ENCODE data around the gene LIMK1.
A peak's percentile ranks its signal among the peaks of the same experiment; 100 is the strongest.

The LIMK1 gene

DNA sequence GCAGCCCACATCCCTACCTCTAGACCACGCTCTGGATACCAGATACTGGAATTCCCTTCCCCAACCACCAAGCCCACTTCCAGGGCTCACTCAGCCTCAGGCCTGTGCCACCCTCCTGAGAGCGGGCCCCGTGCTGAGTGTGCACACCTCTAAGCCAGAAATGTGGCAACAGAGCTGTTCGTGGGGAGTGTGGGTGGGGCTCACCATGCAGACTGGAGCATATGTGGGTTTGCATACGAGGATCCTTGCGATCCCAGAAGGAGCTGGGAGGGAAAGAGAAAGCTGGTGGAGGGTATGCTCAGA lies 13.0 kb upstream of the LIMK1 start:
- Histone ChIP-seq H3K9me3 (ENCODE audit: control insufficient read depth, insufficient read depth, low read length) (no peaks in the 10 kb centered on the region), H3K36me3 (ENCODE audit: control insufficient read depth, insufficient read depth, low read length) (no peaks in the 10 kb centered on the region), H3K27me3 (ENCODE audit: control insufficient read depth, insufficient read depth, low read length) (no peaks in the 10 kb centered on the region), H3K9ac (ENCODE audit: low read depth, low read length) (no peak overlapping the region), H3K4me1 (ENCODE audit: control insufficient read depth, insufficient read depth, low read length) (peaks cover 2% of the 10 kb centered on the region), H3K4me3 (ENCODE audit: low read depth, low read length) (no peak overlapping the region)

DNA sequence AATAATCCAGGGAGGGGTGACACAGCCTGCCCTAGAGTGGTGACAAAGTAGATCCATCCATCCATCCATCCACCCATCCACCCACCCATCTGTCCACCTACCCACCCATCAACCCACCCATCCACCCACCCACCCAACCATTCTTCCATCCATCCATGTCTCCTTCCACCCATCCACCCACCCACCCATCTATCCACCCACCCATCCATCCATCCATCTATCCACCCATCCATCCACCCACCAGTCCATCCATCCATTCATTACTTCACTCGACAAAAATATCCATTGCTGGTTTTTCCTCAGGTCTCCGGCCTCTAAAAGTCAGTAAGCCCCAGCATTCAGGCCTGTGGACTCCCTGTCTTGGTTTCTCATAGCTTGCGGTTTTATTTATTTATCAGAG lies 12.5 kb upstream of the LIMK1 start:
- Histone ChIP-seq H3K4me3 (ENCODE audit: low read depth, low read length) (no peak overlapping the region), H3K9ac (ENCODE audit: low read depth, low read length) (no peak overlapping the region), H3K9me3 (ENCODE audit: control insufficient read depth, insufficient read depth, low read length) (no peaks in the 10 kb centered on the region), H3K36me3 (ENCODE audit: control insufficient read depth, insufficient read depth, low read length) (no peaks in the 10 kb centered on the region), H3K4me1 (ENCODE audit: control insufficient read depth, insufficient read depth, low read length) (peaks cover 2% of the 10 kb centered on the region), H3K27me3 (ENCODE audit: control insufficient read depth, insufficient read depth, low read length) (no peaks in the 10 kb centered on the region)

GRCh38 chr7:74074770-74075169 lies 8.8 kb upstream of the LIMK1 start:
- H3K9me3 ChIP-seq (ENCODE audit: control insufficient read depth, insufficient read depth, low read length), result no peaks in the 10 kb centered on the region
- H3K4me3 ChIP-seq (ENCODE audit: low read depth, low read length), result no peak overlapping the region
- no peaks in the 10 kb centered on the region for H3K27me3 ChIP-seq (ENCODE audit: control insufficient read depth, insufficient read depth, low read length)
- peaks cover 4% of the 10 kb centered on the region for H3K4me1 ChIP-seq (ENCODE audit: control insufficient read depth, insufficient read depth, low read length)
- H3K36me3 ChIP-seq (ENCODE audit: control insufficient read depth, insufficient read depth, low read length), result no peaks in the 10 kb centered on the region
- no peak overlapping the region for H3K9ac ChIP-seq (ENCODE audit: low read depth, low read length)

DNA sequence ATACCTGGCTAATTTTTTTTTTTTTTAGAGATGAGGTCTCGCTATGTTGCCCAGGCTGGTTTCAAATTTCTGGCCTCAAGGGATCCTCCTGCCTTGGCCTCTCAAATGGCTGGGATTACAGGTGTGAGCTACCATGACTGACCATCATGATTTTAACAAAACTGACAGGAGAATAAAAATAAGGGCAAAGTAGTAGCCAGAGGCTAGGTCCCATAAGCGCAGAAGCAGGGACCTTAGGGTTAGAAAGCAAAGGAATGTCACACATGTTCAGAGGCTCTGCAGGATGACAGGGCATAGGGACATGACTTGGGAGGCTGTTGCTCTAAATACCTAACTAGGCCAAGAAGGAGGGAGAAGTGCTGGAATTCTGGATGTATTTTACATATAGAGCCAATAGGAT lies 5.1 kb upstream of the LIMK1 start:
- H3K36me3 ChIP-seq (ENCODE audit: control insufficient read depth, insufficient read depth, low read length), result no peaks in the 10 kb centered on the region
- no peaks in the 10 kb centered on the region for H3K9me3 ChIP-seq (ENCODE audit: control insufficient read depth, insufficient read depth, low read length)
- H3K9ac ChIP-seq (ENCODE audit: low read depth, low read length), result no peak overlapping the region
- H3K27me3 ChIP-seq (ENCODE audit: control insufficient read depth, insufficient read depth, low read length), result no peaks in the 10 kb centered on the region
- peaks cover 7% of the 10 kb centered on the region for H3K4me1 ChIP-seq (ENCODE audit: control insufficient read depth, insufficient read depth, low read length)
- H3K4me3 ChIP-seq (ENCODE audit: low read depth, low read length), result no peak overlapping the region

DNA sequence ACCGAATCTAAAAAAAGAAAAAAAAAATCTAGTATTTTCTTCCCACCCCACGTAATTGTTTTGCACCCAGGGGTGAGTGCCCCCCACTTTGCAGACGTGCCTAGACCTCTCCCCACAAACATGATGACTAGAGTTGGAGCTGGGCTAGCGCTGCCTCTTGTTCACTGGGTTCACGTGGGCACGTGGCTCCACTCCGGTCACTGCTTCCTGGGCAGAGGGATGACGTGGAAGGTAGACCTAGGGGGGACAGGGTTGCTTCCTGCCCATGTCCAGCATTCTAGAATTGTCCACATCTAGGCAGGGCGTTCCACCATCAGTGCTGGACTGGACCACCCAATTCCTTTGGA lies 861 bp upstream of the LIMK1 start:
- Histone ChIP-seq H3K36me3 (ENCODE audit: control insufficient read depth, insufficient read depth, low read length) (peaks cover 9% of the 10 kb centered on the region), H3K27me3 (ENCODE audit: control insufficient read depth, insufficient read depth, low read length) (no peaks in the 10 kb centered on the region), H3K4me3 (ENCODE audit: low read depth, low read length) (peak overlapping the region; percentile 45), H3K9ac (ENCODE audit: low read depth, low read length) (no peak overlapping the region), H3K4me1 (ENCODE audit: control insufficient read depth, insufficient read depth, low read length) (peaks cover 7% of the 10 kb centered on the region), H3K9me3 (ENCODE audit: control insufficient read depth, insufficient read depth, low read length) (no peaks in the 10 kb centered on the region)

DNA sequence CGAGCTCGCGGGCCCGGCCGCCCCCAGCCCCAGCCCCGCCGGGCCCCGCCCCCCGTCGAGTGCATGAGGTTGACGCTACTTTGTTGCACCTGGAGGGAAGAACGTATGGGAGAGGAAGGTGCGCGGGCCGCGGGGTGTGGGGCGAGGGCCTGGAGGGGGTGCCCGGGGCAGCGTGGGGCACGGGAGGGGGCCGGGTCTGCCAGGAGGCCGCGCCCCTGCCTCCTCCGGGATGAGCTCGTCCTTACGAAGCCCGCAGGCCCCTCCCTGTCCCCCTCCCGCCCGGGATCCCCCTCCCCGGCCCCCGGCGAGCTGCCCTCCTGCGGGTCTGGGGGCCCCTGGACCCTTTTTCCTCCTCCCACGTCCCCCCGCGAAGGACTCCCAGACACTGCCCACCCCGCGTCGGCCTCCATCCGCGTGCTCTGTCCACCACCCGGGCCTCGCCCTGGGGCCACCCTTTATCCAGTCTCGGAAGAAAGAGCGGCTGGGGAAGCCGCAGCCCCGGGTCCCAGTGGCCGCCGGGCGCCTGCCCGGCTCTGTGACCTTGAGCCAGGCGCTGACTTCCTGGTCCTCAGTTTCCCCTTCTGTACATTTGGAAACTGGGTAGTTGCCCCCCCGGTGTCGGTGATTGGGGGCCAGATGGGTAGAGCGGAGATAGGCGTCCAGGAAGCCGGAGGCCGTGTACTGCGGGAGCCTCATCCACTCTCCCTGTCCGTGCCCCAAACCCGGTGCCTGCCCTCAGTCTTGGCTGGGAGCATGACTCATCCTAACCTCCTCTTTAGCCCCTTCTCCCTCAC lies 521 bp downstream of the LIMK1 start:
- H3K4me3 ChIP-seq (ENCODE audit: low read depth, low read length), result peak overlapping the region; percentile 66
- peaks cover 4% of the 10 kb centered on the region for H3K4me1 ChIP-seq (ENCODE audit: control insufficient read depth, insufficient read depth, low read length)
- H3K9ac ChIP-seq (ENCODE audit: low read depth, low read length), result peak overlapping the region; percentile 73
- H3K36me3 ChIP-seq (ENCODE audit: control insufficient read depth, insufficient read depth, low read length), result peaks cover 9% of the 10 kb centered on the region
- no peaks in the 10 kb centered on the region for H3K27me3 ChIP-seq (ENCODE audit: control insufficient read depth, insufficient read depth, low read length)
- H3K9me3 ChIP-seq (ENCODE audit: control insufficient read depth, insufficient read depth, low read length), result no peaks in the 10 kb centered on the region

DNA sequence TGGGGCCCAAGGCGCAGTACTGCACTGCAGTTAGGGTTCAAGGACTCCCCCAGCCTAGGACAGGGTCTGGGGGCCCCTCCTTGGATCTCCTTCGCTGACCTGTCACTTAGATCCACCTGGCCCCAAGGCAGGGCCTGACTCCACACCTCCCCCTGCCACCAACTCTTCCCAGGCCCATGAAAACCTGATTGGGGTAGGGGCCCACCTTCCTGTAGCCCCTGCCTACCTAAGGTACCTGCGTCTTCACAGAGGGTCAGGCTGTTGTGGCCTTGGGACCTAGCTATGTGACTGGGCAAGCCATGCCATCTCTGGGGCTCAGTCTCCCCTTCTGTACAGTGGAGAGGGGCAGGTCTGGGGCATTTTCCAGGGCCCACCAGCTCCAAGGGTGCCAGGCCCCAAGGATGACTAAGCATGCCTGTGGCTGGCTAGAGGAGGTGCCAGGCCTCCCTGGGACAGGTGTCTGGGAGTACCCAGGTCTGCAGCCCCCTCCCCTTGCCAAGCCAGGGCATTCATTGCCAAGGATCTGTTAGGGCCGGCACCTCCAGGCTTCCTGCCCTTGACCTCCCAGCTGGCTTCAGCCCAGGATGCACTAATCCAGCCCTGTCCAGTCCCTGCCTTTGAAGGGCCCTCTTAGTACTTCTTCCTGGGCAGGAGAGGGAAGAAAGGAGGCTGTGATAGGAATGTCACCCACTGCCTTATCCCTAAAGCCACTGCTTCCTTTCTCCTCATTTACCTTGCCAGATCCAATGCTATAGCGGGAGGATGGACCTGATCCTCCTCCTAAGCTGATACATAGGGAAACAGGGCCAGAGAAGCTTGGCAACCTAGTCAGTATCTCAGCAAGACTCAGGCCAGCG lies 1.3 kb downstream of the LIMK1 start:
- H3K27me3 ChIP-seq (ENCODE audit: control insufficient read depth, insufficient read depth, low read length), result no peaks in the 10 kb centered on the region
- H3K4me1 ChIP-seq (ENCODE audit: control insufficient read depth, insufficient read depth, low read length), result peaks cover 2% of the 10 kb centered on the region
- peak overlapping the region; percentile 66 for H3K4me3 ChIP-seq (ENCODE audit: low read depth, low read length)
- H3K9ac ChIP-seq (ENCODE audit: low read depth, low read length), result peak overlapping the region; percentile 73
- peaks cover 9% of the 10 kb centered on the region for H3K36me3 ChIP-seq (ENCODE audit: control insufficient read depth, insufficient read depth, low read length)
- H3K9me3 ChIP-seq (ENCODE audit: control insufficient read depth, insufficient read depth, low read length), result no peaks in the 10 kb centered on the region

GRCh38 chr7:74087791-74088453 lies 4.3 kb downstream of the LIMK1 start:
- H3K27me3 ChIP-seq (ENCODE audit: control insufficient read depth, insufficient read depth, low read length), result no peaks in the 10 kb centered on the region
- no peak overlapping the region for H3K9ac ChIP-seq (ENCODE audit: low read depth, low read length)
- H3K36me3 ChIP-seq (ENCODE audit: control insufficient read depth, insufficient read depth, low read length), result peaks cover 12% of the 10 kb centered on the region
- H3K9me3 ChIP-seq (ENCODE audit: control insufficient read depth, insufficient read depth, low read length), result no peaks in the 10 kb centered on the region
- no peak overlapping the region for H3K4me3 ChIP-seq (ENCODE audit: low read depth, low read length)
- peaks cover under 1% of the 10 kb centered on the region for H3K4me1 ChIP-seq (ENCODE audit: control insufficient read depth, insufficient read depth, low read length)

DNA sequence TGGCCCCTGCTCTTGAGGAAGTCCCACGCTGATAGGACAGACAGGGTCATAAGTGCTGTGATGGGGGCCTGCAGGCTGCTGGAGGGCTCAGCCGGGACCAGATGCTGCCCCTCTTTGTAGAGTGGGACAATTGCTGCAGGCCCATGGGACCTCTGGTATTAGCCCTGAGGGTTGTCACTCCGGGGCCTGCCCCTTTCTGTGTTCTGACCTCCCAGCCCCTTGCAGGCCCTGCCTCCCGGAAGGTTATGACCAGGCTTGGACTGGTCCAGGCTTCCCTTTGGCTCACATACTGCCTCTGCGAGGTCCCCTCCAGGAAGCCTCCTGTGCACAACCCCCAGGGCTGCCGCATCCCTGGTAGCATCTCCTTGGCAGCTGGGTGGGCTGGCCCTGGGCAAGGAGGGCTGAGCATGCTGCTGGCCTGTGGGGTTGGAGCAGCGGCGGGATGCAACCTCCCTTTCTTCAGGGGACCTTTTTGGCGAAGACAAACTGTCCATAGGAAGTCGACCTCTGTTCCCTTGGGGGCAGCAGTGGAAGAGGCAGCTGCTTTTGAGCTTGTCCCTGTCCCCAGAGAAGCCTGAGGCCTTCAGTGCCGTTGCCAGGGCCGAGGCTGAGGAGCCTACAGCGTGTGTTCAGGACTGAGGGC lies 8.8 kb downstream of the LIMK1 start:
- peaks cover 7% of the 10 kb centered on the region for H3K4me1 ChIP-seq (ENCODE audit: control insufficient read depth, insufficient read depth, low read length)
- no peak overlapping the region for H3K4me3 ChIP-seq (ENCODE audit: low read depth, low read length)
- H3K27me3 ChIP-seq (ENCODE audit: control insufficient read depth, insufficient read depth, low read length), result no peaks in the 10 kb centered on the region
- no peak overlapping the region for H3K9ac ChIP-seq (ENCODE audit: low read depth, low read length)
- no peaks in the 10 kb centered on the region for H3K9me3 ChIP-seq (ENCODE audit: control insufficient read depth, insufficient read depth, low read length)
- H3K36me3 ChIP-seq (ENCODE audit: control insufficient read depth, insufficient read depth, low read length), result peaks cover 19% of the 10 kb centered on the region

DNA sequence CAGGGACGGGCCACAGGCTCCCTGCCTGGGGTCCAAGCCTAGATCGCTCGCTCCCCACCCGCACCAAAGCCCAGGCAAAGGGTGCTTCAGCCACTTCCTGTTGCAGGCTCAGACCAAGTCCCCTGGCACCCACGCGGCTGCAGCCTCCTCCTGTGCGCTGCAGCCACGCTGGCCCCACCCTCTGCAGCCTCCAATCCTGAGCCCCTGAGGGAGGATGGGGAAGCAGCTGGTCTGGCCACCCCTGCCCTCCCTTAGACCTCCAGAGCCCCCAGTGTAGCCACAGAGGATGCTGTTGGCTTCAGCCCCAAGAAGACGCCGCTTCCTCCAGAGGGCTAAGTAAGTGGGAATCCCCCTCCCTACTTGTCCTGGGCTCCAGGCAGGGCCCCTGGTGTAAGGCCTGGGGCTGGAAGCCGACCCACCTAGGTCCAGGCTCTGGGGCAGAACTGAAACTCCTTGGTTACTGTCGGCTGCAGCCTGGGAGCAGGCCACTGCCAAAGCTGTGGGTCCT lies 9.4 kb downstream of the LIMK1 start:
- Histone ChIP-seq H3K9ac (ENCODE audit: low read depth, low read length) (no peak overlapping the region), H3K4me1 (ENCODE audit: control insufficient read depth, insufficient read depth, low read length) (peaks cover 7% of the 10 kb centered on the region), H3K36me3 (ENCODE audit: control insufficient read depth, insufficient read depth, low read length) (peaks cover 19% of the 10 kb centered on the region), H3K27me3 (ENCODE audit: control insufficient read depth, insufficient read depth, low read length) (no peaks in the 10 kb centered on the region), H3K9me3 (ENCODE audit: control insufficient read depth, insufficient read depth, low read length) (peaks cover 4% of the 10 kb centered on the region), H3K4me3 (ENCODE audit: low read depth, low read length) (no peak overlapping the region)

DNA sequence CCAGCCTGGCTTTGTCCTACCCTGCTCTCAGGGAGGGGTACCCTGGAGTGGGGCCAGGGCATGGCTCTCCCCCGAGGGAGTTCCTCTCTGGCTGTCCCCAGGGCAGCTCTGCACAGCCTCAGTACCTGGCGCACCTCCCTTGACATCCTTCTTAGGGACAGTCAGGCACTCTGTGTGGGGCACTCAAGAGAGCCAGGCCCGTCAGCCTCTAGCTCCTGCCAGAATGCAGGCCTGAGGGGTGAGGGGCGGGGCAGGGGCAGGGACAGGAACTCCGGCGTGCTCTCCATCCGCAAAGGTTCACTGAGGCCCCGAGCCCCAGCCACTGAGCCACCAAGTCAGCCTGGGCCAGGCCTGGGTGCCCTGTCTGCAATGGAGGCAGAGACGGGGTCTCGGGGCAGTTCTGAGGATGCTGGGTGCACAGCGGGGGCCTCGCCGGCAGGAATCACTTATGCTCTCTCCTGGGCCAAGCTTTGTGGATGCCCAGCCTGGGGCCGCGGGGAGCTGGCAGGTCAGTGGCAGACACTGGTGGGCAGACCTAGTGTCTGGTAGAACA lies 10.1 kb downstream of the LIMK1 start:
- Histone ChIP-seq H3K9me3 (ENCODE audit: control insufficient read depth, insufficient read depth, low read length) (peaks cover 4% of the 10 kb centered on the region), H3K9ac (ENCODE audit: low read depth, low read length) (peak overlapping the region; percentile 73), H3K4me1 (ENCODE audit: control insufficient read depth, insufficient read depth, low read length) (peaks cover 7% of the 10 kb centered on the region), H3K36me3 (ENCODE audit: control insufficient read depth, insufficient read depth, low read length) (peaks cover 20% of the 10 kb centered on the region), H3K27me3 (ENCODE audit: control insufficient read depth, insufficient read depth, low read length) (no peaks in the 10 kb centered on the region), H3K4me3 (ENCODE audit: low read depth, low read length) (peak overlapping the region; percentile 52)

All from iPS-15b (cell line).